RWPE1 (cell line): Measurements from ENCODE around the gene ERVFRD-1.

Experiments used
- CTCF ChIA-PET: fragments of 350-600 bp; sonication (Branson Sonifier 250); formaldehyde crosslinking; extraction: SDS; loops from one replicate; lab custom pipeline; 2021; lab: Yijun Ruan, JAX
- POLR2A ChIA-PET: fragments of 400-600 bp; formaldehyde crosslinking; extraction: SDS; loops from one replicate; lab custom pipeline; 2020; ENCODE audit warnings: antibody characterized with exemption; ENCODE audit not compliant: low non-redundant PET; lab: Yijun Ruan, JAX
- DNase-seq: peaks from one replicate; pipeline ENCODE4 v3.0.0; 2012; ENCODE audit warnings: low spot score
- H3K27ac ChIP-seq: fragments of 450-650 bp; 2 replicates; pipeline ENCODE4 v1.5.1; 2017
- TF ChIP-seq, protein P1 (sequence below): fragments of 450-650 bp; conservative IDR thresholded peaks from 2 replicates; pipeline ENCODE4 v1.5.1; 2017; ENCODE audit warnings: low read depth, mild to moderate bottlenecking

ERVFRD-1 gene, protein sequence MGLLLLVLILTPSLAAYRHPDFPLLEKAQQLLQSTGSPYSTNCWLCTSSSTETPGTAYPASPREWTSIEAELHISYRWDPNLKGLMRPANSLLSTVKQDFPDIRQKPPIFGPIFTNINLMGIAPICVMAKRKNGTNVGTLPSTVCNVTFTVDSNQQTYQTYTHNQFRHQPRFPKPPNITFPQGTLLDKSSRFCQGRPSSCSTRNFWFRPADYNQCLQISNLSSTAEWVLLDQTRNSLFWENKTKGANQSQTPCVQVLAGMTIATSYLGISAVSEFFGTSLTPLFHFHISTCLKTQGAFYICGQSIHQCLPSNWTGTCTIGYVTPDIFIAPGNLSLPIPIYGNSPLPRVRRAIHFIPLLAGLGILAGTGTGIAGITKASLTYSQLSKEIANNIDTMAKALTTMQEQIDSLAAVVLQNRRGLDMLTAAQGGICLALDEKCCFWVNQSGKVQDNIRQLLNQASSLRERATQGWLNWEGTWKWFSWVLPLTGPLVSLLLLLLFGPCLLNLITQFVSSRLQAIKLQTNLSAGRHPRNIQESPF

DNA sequence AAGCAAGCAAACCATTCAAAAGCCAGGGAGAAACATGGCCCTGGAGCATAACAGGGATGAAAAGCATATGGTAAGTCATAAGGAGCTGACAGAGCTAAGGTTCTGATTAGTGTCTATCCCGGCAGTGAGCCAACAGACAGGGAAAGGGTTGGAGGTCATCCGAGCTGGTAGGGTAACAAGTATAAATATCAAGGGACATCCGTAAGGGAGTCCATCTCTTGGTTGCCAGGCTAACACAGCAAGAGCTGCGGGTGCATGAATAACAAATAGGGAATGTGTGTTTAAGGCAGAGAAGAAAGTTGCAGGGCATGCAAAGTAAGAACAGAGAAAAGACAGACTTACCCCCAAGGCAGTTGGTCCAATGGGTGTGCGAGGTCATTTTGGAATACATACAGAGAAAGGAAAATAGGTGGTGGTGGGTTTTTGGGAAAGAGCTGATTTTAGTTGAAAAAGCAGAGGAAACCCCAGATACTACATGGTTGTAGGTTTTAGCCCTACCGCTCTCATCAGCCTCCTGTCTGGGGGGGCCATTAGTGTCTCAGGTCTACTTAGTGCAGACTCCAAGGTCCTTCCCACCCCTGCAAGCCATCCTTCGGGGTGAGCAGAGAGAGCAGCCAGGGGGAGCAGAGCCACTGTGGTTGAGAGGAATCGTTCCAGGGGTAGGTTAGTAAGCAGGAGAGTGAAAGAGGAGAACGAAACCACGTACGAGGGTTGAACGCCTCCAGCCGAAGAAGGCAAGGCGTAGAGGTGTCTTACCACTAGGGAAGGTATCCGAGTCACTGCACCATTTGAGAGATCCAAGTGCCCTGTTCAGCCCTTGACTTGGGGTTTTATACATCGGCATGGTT, at the start of gene ERVFRD-1:
Gene ERVFRD-1, minus strand, starts transcription at position 805 of the 848 bp plus-strand sequence. CDS start 6,415 bp downstream, outside the sequence.
- ChIA-PET CTCF (interaction anchor here (0.6 kb wide), 1 partner anchor 19 kb away, joined by 5 read pairs; no protein-coding TSS in a partner anchor), POLR2A (no interaction called here)
- DNase-seq, result no peak
- TF ChIP-seq, protein P1, sequence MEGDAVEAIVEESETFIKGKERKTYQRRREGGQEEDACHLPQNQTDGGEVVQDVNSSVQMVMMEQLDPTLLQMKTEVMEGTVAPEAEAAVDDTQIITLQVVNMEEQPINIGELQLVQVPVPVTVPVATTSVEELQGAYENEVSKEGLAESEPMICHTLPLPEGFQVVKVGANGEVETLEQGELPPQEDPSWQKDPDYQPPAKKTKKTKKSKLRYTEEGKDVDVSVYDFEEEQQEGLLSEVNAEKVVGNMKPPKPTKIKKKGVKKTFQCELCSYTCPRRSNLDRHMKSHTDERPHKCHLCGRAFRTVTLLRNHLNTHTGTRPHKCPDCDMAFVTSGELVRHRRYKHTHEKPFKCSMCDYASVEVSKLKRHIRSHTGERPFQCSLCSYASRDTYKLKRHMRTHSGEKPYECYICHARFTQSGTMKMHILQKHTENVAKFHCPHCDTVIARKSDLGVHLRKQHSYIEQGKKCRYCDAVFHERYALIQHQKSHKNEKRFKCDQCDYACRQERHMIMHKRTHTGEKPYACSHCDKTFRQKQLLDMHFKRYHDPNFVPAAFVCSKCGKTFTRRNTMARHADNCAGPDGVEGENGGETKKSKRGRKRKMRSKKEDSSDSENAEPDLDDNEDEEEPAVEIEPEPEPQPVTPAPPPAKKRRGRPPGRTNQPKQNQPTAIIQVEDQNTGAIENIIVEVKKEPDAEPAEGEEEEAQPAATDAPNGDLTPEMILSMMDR, result no peak
- H3K27ac ChIP-seq, result no peak within 1 kb of the TSS; the same call in 1 of the 2 replicates

DNA sequence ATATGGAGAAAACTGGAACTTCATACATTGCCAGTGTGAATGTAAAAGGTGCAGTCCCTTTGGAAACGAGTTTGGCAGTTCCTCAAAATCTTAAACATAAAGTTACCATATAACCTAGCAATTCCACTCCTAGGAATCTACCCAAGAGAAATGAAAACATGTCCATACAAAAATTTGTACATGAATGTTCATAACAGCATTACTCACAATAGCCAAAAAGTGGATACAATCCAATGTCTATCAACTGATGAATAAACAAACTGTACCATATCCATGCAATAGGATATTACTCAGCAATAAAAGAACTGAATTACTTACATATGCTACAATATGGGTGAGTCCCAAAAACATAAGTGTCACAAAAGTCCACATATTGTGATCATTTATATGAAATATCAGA, 48.7 kb upstream of the ERVFRD-1 start:
- ChIA-PET CTCF (no interaction called here), POLR2A (no interaction called here)
- no peak overlapping the region for H3K27ac ChIP-seq
- TF ChIP-seq, protein P1, result no peak
- peak; percentile 33 for DNase-seq

DNA sequence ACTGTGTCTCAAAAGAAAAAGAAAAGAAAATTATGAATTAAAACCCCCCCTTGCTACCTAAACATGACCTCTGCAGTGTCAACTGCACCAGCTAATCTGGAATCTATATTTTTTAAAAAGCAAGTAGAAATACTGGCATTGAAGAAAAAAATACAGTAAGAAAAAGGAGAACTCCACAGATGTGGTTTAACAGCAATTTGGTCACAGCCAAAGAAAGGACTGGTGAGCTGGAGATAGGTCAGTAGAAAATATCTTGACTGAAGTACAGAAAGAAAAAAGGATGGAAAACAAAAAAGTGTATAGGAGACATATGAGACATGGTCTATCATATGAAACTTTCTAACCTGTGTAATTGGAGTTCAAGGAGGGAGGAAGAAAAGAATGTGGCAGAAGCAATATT, 44.1 kb upstream of the ERVFRD-1 start:
- no peak for DNase-seq
- ChIA-PET CTCF (no interaction called here), POLR2A (no interaction called here)
- TF ChIP-seq, protein P1, result no peak
- H3K27ac ChIP-seq, result no peak overlapping the region

DNA sequence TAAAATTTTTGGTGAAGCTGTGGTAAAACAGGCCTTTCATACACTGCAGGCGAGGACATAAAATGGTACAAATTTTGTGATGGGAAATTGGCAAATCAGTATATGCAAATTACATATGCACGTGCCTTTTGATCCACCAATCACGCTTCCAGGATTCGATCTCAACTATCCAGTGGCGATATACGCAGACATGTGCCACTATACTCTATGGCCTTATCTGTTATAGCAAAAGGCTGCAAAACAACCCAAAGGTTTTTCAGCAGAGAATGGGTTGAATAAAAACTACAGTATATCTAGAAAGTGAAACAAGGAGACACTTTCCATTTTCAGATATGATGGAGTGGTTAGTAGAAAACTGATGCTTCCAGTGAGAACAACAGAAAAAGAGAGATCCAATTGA, 41.9 kb upstream of the ERVFRD-1 start:
- TF ChIP-seq, protein P1, result no peak
- ChIA-PET CTCF (no interaction called here), POLR2A (no interaction called here)

DNA sequence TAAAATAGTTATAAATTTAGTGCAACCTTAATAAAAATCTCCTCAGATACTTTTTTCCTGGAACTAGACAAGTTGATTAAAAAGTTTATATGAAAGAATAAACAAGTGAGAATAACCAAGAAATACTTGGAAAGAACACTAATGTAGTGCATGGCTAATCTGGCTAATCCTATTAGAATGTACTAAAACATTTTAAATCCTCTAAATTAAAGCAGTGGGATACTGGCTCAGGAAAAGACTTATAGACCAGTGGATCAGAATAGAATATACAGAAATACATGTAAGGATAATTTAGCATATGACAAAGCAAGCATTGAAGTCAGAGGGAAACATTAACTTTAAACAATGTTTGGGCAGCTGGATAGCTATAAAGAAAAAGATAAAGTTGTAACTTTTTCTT, 41.1 kb upstream of the ERVFRD-1 start:
- CTCF ChIA-PET, result no interaction called here
- no peak for DNase-seq
- no peak overlapping the region for H3K27ac ChIP-seq
- POLR2A ChIA-PET, result no interaction called here
- TF ChIP-seq, protein P1, result no peak

More for the DNA sequence above, 41.9 kb upstream of the ERVFRD-1 start:
- no peak overlapping the region for H3K27ac ChIP-seq
- DNase-seq, result no peak

DNA sequence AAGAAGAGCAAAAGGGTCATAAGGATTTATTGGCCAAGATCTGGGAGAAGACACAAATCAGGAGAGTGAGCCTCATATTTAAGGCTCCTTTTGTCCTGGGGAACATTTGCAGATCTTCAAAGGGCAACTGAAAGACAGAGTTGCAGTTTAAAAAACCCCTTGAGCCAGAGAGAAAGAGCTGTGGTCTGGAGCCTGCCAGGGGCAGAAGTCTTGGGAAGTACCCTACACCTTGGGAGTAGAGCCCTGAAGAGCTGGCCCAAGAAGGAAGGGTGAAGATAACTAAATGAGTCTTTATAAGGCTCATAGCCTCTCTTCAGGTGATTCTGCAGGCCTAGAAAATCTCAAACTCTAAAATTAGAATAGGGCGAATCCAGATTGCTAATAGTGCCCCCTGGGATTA, 40.0 kb upstream of the ERVFRD-1 start:
- ChIA-PET POLR2A (no interaction called here), CTCF (interaction anchor here (0.6 to 0.7 kb wide), 2 partner anchors 257 to 1969 kb away, joined by 3 read pairs; no protein-coding TSS in a partner anchor)

More for the DNA sequence above, 40.0 kb upstream of the ERVFRD-1 start:
- no peak overlapping the region for H3K27ac ChIP-seq
- no peak for DNase-seq
- TF ChIP-seq, protein P1, result no peak
